ENCODE data around the gene CERKL.
"Not testable (repeated sequence)": the region's sequence is repeated elsewhere in the genome, so short reads cannot be mapped to it uniquely, and the experiment has no call there.

Gene CERKL

DNA sequence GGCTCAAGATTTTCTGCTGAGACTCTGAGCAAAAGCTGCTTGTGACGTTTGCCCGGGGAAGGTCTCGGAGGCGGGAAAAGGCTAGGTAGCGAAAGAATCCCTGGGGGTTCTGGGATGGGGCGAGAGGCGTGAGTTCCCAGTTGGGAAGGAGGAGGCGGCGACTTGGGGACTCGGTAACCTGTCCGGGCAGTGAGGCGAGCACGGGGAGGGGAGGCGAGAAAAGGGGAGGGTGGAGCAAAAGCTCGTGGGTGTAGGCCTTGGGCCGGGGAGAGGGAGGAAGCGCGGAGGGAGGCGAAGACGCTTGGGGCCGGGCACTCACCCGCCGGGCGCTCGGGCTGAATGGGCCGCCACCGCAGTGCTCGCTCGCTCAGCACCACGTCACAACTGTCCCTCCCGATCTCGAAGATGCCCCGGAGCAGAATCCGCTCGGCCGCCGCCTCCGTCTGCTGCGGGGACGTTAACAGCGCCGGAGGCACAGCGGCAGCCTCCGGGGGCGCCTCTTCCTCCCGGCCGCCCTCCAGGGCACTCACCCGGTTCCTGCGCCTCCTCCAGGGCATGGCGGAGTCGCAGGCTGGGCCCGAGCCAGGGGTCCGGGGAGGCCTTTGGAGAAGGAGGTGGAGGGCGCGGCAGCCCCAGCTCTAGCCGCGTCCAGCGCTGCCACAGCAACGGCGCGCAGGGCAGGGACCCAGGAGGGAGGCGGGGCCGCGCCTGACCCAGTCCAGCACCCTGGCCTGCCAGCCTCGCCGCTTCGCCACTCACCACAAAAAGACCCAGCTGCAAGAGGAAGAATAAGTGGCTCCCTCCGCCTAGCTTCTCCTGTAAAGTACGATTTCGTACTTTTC, at the start of gene CERKL:
CERKL (minus strand) TSS at position 656 of the 842 bp plus-strand sequence; CDS start at position 557, 99 bp downstream.
- no peak for DNase-seq (ENCODE audit: low read depth)

DNA sequence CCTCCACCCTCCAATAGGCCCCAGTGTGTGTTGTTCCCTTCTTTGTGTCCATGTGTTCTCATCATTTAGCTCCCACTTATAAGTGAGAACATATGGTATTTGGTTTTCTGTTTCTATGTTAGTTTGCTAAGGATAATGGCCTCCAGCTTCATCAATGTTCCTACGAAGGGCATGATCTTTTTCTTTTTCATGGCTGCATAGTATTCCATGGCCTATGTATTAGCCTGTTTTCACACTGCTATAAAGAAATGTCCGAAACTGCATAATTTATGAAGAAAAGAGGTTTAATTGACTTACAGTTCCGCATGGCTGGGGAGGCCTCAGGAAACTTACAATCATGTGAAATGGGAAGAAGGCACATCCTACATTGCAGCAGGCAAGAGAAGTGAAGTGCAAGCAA, 45.6 kb upstream of the CERKL start:
- not testable (repeated sequence) for DNase-seq (ENCODE audit: low read depth)

- no peak for DNase-seq (ENCODE audit: low read depth)
These were observed 41.3 kb upstream of the CERKL start for GRCh38 chr2:181698223-181698622.

DNA sequence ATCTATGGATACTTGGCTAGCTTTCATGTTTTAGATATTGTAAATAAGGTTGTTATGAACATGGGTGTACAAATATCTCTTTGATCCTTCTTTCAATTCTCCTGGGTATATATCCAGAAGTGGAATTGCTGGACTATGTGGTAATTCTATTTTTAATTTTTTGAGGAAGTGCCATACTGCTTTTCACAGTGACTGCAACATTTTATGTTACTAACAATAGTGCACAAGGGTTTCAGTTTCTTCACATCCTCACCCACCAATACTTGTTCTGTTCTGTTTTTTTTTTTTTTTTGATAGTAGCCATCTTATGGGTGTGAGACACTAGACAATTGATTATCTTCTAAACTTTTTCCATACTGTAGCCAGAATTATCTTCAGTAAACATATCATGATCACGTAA, 40.7 kb upstream of the CERKL start:
- DNase-seq (ENCODE audit: low read depth): no peak

DNA sequence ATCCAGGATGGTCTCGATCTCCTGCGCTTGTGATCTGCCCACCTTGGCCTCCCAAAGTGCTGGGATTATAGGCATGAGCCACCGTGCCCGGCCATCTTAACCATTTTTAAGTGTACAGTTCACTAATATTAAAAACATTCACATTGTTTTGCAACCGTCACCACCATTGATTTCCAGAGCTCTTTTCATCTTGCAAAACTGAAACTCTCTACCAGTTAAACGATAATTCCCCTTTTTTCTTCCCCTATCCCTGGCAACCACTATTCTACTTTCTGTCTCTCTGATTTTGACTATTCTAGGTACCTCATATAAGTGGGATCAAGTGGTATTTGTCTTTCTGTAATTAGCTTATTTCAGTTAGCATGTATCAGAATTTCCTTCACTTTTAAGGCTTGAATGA, 40.2 kb upstream of the CERKL start:
- DNase-seq (ENCODE audit: low read depth): no peak

GRCh38 chr2:181694271-181694670, 37.4 kb upstream of the CERKL start:
- DNase-seq (ENCODE audit: low read depth): no peak

DNA sequence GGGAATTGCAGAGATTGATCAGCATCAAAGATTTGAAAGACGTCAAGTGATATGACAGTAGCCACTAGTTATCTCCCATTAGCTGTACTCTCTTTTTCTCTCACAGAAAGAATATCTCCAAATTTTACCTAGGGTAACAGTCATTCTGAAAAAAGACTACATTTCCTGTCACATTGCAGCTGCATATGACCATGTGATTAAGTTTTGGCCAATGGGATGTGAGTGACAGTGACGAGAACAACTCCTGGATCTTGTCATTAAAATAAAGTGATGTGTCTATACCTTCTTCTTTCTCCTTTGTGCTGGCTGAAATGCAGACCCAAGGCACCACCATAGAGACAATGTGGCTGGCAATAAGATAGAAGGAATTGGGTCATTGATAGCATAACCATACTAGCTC, 34.0 kb upstream of the CERKL start:
- DNase-seq (ENCODE audit: low read depth): no peak

- DNase-seq (ENCODE audit: low read depth): no peak
These were observed 29.8 kb upstream of the CERKL start for GRCh38 chr2:181686576-181687185.

DNA sequence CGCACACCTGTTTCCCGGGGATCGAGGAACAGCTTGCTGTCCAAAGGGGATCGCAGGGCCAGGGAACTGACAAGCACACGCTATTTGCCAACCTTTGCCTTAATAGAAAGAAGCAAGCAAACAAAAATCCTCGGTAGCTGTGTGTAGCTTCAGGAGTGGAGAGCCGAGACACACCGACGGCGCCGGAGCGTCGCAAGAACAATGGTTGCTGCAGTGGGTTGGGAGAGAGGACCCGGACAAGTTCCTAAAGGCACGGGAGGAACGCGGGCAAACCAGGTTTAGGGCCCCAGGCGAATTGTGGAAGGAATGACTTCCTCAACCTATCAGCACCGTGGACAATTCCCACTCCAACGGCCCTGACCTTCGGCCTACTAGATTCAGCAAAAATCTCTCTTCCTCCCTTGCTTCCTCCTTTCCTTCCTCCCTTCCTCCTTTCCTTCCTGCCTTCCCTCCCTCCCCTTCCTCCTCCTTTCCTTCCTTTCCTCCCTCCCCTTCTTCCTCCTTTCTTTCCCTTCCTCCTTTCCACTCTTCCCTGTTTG, 28.3 kb upstream of the CERKL start:
- DNase-seq (ENCODE audit: low read depth): no peak

DNA sequence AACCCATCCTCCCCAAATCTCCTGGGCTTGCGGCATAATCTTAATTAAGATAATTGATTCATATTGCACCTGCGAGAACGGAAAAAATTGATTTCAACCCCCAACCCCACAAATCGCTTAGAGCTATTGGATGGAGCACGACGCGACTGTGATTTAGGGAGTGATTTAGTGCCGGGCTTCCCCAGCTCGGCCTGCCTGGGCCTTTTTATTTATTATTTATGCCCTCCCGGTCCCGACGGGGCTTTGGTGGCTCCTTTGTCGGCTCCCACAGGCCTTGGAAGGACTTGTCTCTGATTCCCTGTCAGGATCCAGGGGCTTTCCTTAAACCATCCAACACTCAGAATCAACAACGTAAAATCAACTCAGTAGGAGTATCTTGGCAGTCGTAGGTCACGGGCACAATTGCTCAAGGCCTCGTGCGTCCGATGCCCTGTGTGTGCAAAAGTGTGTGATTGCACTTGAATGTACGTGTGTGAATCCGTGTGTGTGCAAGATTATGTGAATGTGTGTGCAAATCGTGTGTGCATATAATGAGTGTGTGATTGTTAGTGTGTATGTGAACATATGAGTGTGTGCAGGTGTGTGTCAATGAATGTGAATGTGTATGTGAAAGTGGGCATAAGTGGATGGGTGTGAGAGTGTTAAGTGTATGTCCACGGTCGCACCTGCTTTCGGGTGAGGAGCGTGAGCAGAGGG, 27.7 kb upstream of the CERKL start:
- no peak for DNase-seq (ENCODE audit: low read depth)

DNA sequence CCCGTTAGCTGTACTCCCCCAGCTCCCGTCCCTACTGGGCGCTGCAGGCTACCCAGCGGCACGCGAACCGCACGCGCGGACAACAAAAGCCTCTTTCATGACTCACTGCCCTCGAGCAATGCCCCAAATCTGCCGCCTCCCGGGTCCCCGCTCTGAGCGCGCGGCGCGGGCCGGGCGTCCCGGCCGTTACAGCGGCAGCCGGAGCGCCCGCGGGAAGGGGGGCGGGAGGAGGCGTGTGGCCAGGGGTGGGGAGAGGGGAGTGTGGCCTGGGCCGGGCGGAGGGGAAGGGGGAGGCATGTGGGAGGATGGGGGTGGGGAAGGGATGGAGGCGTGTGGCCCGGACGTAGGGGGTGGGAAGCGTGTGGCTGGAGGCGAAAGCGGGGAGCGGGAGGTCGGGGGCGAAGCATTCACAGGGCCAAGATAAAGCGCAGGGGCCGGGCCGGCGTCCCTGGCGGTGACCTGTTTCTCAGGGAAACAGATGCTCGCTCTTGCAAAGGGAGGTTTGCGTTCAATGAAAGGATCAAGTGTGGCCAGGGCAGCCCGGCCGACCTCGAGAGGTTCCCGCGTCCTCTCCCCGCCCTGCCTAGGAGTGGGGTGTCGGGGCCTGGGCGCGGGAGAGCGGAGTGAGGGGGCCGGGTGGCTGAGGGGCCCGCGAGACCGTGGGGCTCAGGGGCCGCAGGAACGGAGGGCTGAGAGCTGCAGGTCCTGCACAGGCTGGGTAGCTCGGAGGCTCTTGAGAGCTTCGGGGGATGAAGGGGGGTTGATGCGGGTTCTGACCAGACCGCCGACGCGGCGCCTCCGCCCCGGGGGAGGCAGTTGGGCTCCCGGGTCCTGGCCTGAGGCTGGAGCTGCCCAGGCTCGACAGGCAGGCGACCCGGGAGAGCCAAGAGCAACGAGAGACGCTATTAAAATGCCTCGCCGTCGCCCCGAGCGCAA, 26.9 kb upstream of the CERKL start:
- no peak for DNase-seq (ENCODE audit: low read depth)

DNA sequence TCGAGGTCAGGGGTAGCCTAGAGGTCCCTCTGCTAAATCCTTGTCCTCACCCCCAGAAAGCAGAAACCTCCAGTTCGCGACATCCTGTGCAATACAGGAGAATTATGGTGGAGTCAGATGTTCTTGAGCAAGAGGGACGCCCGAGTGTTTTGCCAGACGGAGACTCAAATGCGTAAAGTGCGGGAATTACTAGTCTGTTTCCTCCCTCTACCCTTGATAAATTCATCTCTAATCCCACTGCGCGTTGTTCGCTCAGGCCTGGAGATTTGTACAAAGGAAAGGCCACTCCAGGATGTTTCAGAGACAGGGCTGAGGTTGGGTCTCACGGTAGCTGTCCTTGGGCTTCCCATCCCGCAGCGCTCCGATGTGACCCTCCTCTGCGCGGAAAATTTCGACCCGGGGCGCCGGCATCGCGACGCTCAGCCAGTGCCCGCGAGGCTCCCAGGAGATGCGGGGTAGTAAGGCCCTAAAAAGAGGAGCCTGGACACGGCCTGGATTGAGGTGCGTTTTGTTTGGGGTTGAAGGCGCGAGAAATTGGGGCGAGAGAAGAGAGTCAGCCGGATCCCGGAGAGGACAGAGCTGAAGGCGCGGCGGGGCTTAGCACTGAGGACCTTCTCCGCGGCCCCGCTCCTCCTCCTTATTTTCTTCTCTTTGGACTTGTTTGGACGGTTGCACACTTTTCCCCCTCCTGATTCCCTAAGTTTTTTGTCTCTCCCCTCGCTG, 26.1 kb upstream of the CERKL start:
- DNase-seq (ENCODE audit: low read depth): no peak

DNA sequence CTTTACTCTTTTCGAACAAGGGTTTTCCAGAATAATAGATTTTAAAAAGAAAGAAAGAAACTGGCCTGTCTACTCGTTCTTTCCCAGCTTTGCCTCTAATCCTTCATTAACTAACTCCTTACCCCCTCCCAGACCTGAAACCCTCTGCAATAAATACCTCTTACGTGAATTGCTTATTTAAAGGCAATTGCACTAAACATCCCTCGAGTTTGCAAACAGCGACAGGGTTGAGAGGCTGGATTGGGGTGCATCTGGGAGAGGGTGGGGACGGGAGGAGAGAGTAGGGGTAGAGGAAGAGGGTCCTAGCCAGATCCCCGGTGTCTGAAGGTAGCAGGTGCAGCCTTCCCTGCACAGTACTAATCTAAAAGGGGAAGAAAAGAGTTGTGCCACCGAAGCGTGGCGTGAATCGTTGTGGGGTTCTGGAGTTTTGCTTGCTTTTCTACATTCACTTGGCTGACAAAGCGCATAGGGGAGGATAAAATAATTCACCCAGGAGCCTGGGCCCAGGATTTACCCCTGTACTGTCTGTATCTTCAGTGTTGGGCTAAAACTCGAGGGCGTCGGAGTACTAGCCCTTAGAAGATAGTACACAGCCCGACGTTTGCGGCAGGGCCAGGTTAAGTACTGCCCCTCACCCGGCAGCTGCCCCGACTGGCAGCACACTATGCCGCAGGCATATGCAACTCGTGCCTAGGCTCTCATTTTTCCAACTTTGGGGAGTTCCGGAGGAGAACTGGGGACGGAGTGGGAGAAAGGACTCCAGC, 25.3 kb upstream of the CERKL start:
- DNase-seq (ENCODE audit: low read depth): no peak

- DNase-seq (ENCODE audit: low read depth): no peak
These were observed 24.3 kb upstream of the CERKL start for GRCh38 chr2:181680937-181681811.

DNA sequence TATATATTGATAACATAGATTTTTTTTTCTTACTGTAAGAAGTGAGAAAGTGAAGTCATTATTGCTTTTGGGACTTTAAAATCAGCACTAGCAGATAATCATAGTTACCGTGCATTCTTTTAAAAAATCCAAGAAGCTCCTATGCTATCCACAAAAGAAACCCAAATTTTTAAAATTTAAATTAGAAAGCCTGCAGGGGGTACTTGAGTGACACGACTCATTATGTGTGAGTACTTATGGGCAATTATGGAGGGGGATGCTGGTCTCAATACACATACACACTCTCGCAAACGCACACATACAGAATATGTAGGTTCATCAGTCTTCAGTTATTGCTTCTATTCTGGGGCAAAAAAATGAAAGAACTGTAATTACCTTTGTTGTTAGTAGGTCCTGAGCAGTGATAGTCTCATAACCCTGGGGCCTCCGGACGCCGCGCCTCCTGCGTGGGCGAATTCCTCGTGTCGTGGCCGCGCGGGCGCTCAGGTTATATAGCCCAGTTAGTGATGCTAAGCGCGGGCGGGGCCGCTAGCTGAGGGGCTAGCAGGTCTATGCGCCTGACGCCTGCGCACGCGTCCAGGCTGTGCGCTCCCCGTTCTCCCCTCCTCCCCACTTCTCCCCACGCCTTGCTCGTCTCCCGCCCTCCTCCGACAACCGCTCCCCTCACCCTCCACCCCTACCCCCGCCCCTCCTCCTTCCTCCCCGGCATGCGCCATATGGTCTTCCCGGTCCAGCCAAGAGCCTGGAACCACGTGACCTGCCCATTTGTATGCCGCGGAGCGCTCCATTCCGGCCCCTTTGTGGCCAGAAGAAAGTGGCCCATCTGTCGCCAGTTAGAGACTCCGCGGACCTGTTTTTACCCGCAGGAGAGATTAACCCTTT, 23.4 kb upstream of the CERKL start, which contains the start of gene NEUROD1:
NEUROD1 (minus strand) TSS at position 463 of the 882 bp plus-strand sequence. CDS start 1,657 bp downstream, outside the sequence.
- DNase-seq (ENCODE audit: low read depth): no peak

GRCh38 chr2:181679544-181679979, 22.7 kb upstream of the CERKL start:
- DNase-seq (ENCODE audit: low read depth): no peak

GRCh38 chr2:181678861-181679543, 22.1 kb upstream of the CERKL start:
- DNase-seq (ENCODE audit: low read depth): no peak

Data from activated T-helper 9 cell treated with anti-CD3 and anti-CD28 coated beads, Interleukin-2, amount 50 U/mL, for 16 hours (primary cell).